Uterus (tissue), 4 donors: ENCODE results near the gene TVP23A. TPM values are rescaled to one million over a fixed set of nuclear protein-coding genes. Genes with fewer than 3 reads are reported as not detected.

Source experiments
- DNase-seq, 2 donors: peaks; one replicate each; pipeline ENCODE4 v3.0.0-alpha.2; 2019 to 2020
- H3K27ac ChIP-seq, 2 donors: fragments of 200-600 bp; sonication (generic); 1 replicate in 1 of 2; 2 replicates in 1 of 2; pipeline ENCODE4 v1.5.1; 2016 to 2018
- H3K27me3 ChIP-seq, 2 donors: fragments of 200-600 bp; sonication (generic); one replicate each; pipeline ENCODE4 v1.5.1; 2018 to 2019; ENCODE audit warnings: control low read depth in 1 of 2
- H3K36me3 ChIP-seq, 2 donors: fragments of 200-600 bp; sonication (generic); one replicate each; pipeline ENCODE4 v1.5.1; 2019; ENCODE audit warnings: control low read depth in 1 of 2
- H3K4me1 ChIP-seq, 2 donors: fragments of 200-600 bp; sonication (generic); one replicate each; pipeline ENCODE4 v1.5.1; 2018 to 2019; ENCODE audit warnings: control low read depth in 1 of 2
- H3K4me3 ChIP-seq, 2 donors: fragments of 200-600 bp; sonication (generic); 1 replicate in 1 of 2; 2 replicates in 1 of 2; pipeline ENCODE4 v1.5.1; 2018 to 2019; ENCODE audit warnings: mild to moderate bottlenecking in 1 of 2
- H3K9me3 ChIP-seq, 2 donors: fragments of 200-600 bp; sonication (generic); one replicate each; pipeline ENCODE4 v1.5.1; 2019; ENCODE audit warnings: control low read depth in 1 of 2
- CTCF ChIP-seq, 4 experiments: fragments of 200-600 bp in 2 of 4; fragments of 450-650 bp in 2 of 4; sonication (generic) in 2 of 4; IDR thresholded peaks; one replicate each; pipeline ENCODE4 v1.5.1; 2016 to 2019; ENCODE audit warnings: antibody characterized with exemption in 4 of 4, mild to moderate bottlenecking in 2 of 4, moderate library complexity in 1 of 4
- POLR2A ChIP-seq, 2 donors: fragments of 450-650 bp; IDR thresholded peaks; one replicate each; pipeline ENCODE4 v1.6.1; 2016; ENCODE audit warnings: antibody characterized with exemption in 2 of 2, mild to moderate bottlenecking in 1 of 2, moderate library complexity in 1 of 2
- intact Hi-C: fragments of 100-400 bp; cut with DNase I; formaldehyde crosslinking; loops from one replicate; pipeline ENCODE4 v1.15.1; 2023; ENCODE audit warnings: low total_unique reads
- total RNA-seq, 4 donors: library from RNA; depleted of rRNA in 3 of 4; stranded (reverse); fragments of >200 nt in 3 of 4; gene quantifications; one replicate each; pipeline versions ENCODE4 v1.1.0 to v1.2.4, GENCODE V29; 2014 to 2023
- donor health status: DM: yes; HTN: yes; CAD: no.

Gene TVP23A
- total RNA-seq, 4 donors from 2014 or later: 0.29 to 8.0 (median 7.6) TPM; not detected in 1

GRCh38 chr16:10847176-10847575 is 28.6 kb upstream of the TVP23A start:
- no peak overlapping the region for H3K4me3 ChIP-seq
- no peak for TF ChIP-seq POLR2A (IDR thresholded peaks at IDR 0.05)
- no peak for TF ChIP-seq CTCF (IDR thresholded peaks at IDR 0.05)
- intact Hi-C loops: no loop called here
- no peaks in the 10 kb centered on the region for H3K9me3 ChIP-seq
- H3K27ac ChIP-seq: no peak overlapping the region
- no peaks in the 10 kb centered on the region for H3K36me3 ChIP-seq
- no peaks in the 10 kb centered on the region for H3K27me3 ChIP-seq
- no peak for DNase-seq
- no peaks in the 10 kb centered on the region for H3K4me1 ChIP-seq

DNA sequence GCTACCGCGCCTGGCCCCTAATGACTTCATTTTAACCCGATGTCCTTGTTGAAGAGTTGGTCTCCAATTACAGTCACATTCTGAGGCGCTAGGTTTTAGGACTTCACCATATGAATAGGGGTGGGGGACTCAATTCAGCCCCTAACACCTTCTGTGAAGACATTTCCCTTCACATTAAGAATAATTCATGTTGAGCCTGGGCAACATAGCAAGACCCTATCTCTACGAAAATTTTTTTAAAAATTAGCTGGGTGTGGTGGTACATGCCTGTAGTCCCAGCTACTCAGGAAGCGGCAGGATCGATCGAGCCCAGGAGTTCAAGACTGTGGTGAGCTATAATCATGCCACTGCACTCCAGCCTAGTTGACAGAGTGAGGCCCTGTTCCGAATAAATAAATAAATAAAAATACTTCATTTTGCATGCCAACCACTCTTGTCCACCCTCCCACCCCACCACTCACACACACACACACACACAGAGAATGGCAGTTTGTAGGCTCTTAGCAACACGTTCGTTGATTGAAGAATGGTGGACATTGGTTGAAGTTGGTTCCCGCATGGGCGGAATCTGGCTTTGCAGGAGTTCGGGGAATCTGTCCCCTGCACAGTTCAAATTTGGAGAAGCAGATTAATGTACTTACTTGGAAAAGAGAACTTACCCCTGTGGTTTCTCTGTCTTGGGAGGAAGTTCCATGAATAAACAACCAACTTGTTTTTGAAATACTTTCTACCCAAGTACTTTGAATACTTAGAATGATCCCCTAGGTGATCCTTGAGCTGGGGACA is 27.8 kb upstream of the TVP23A start:
- no peak overlapping the region for H3K4me3 ChIP-seq
- H3K27ac ChIP-seq: no peak overlapping the region
- H3K27me3 ChIP-seq: no peaks in the 10 kb centered on the region
- DNase-seq: no peak
- no peak for TF ChIP-seq CTCF (IDR thresholded peaks at IDR 0.05)
- TF ChIP-seq POLR2A (IDR thresholded peaks at IDR 0.05): no peak
- H3K36me3 ChIP-seq: no peaks in the 10 kb centered on the region
- no peaks in the 10 kb centered on the region for H3K9me3 ChIP-seq
- intact Hi-C loops: no loop called here
- no peaks in the 10 kb centered on the region for H3K4me1 ChIP-seq

GRCh38 chr16:10840703-10841102 is 22.1 kb upstream of the TVP23A start:
- no peak overlapping the region for H3K4me3 ChIP-seq
- no peaks in the 10 kb centered on the region for H3K4me1 ChIP-seq
- intact Hi-C loops: no loop called here
- no peaks in the 10 kb centered on the region for H3K9me3 ChIP-seq
- H3K27me3 ChIP-seq: no peaks in the 10 kb centered on the region
- no peaks in the 10 kb centered on the region for H3K36me3 ChIP-seq
- no peak overlapping the region for H3K27ac ChIP-seq
- DNase-seq: no peak
- no peak for TF ChIP-seq POLR2A (IDR thresholded peaks at IDR 0.05)
- TF ChIP-seq CTCF (IDR thresholded peaks at IDR 0.05): no peak

- DNase-seq: no peak
- Histone ChIP-seq H3K4me3 (no peak overlapping the region), H3K4me1 (no peaks in the 10 kb centered on the region), H3K36me3 (no peaks in the 10 kb centered on the region), H3K27ac (no peak overlapping the region), H3K27me3 (no peaks in the 10 kb centered on the region), H3K9me3 (no peaks in the 10 kb centered on the region)
- TF ChIP-seq POLR2A (IDR thresholded peaks at IDR 0.05): no peak
- TF ChIP-seq CTCF (IDR thresholded peaks at IDR 0.05): no peak
- intact Hi-C loops: no loop called here
These were observed 20.7 kb upstream of the TVP23A start for GRCh38 chr16:10839279-10839666.

GRCh38 chr16:10838621-10839278 is 20.2 kb upstream of the TVP23A start:
- no peak overlapping the region for H3K4me3 ChIP-seq
- intact Hi-C loops: no loop called here
- no peak for TF ChIP-seq CTCF (IDR thresholded peaks at IDR 0.05)
- no peak for TF ChIP-seq POLR2A (IDR thresholded peaks at IDR 0.05)
- no peaks in the 10 kb centered on the region for H3K9me3 ChIP-seq
- no peaks in the 10 kb centered on the region for H3K27me3 ChIP-seq
- H3K27ac ChIP-seq: no peak overlapping the region
- no peaks in the 10 kb centered on the region for H3K4me1 ChIP-seq
- DNase-seq: no peak
- H3K36me3 ChIP-seq: no peaks in the 10 kb centered on the region
